Endothelial cell of umbilical vein (primary cell): ENCODE results near the gene TRAPPC4.

Source experiments
- GATA2 ChIP-seq: IDR thresholded peaks from 2 replicates; pipeline ENCODE4 v1.7.0; 2011; ENCODE audit warnings: low read depth, mild to moderate bottlenecking, moderate library complexity, mixed read lengths, low read length; ENCODE audit not compliant: insufficient read length, insufficient read depth
- POLR2A ChIP-seq: IDR thresholded peaks from 2 replicates; pipeline ENCODE4 v1.6.1; 2012; ENCODE audit warnings: low read depth, mild to moderate bottlenecking, control low read depth, low read length
- TF ChIP-seq, protein P1 (sequence below), 2 donors: IDR thresholded peaks; 1 replicate in 1 of 2; 2 replicates in 1 of 2; pipeline ENCODE4 v1.5.1; 2011; ENCODE audit warnings: low read length in 2 of 2, mild to moderate bottlenecking in 2 of 2, moderate library complexity in 2 of 2, control low read depth in 1 of 2, inconsistent platforms in 1 of 2, low read depth in 1 of 2; ENCODE audit not compliant: insufficient read depth in 1 of 2; ENCODE audit errors: extremely low read depth in 1 of 2

DNA sequence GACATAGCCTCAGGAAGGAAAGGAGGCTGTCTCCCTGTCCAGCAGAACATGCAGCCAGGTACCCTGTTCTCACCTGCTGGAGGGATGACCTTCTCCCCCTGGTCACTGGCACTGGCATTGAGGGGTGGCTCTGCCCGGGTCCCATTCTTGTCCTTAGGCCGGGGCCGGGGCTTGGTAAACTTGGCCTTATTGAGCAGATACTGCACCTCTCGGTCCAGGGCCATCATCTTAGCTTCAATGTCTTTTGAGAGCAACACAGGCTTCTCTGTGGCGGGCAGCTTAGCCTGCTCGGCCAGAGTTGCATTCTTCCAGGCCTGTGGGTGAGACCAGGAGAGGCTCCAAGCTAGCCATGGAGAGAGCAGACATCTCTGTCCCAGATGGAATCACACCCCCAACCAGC, 27.9 kb downstream of the TRAPPC4 start:
- TF ChIP-seq, protein P1, sequence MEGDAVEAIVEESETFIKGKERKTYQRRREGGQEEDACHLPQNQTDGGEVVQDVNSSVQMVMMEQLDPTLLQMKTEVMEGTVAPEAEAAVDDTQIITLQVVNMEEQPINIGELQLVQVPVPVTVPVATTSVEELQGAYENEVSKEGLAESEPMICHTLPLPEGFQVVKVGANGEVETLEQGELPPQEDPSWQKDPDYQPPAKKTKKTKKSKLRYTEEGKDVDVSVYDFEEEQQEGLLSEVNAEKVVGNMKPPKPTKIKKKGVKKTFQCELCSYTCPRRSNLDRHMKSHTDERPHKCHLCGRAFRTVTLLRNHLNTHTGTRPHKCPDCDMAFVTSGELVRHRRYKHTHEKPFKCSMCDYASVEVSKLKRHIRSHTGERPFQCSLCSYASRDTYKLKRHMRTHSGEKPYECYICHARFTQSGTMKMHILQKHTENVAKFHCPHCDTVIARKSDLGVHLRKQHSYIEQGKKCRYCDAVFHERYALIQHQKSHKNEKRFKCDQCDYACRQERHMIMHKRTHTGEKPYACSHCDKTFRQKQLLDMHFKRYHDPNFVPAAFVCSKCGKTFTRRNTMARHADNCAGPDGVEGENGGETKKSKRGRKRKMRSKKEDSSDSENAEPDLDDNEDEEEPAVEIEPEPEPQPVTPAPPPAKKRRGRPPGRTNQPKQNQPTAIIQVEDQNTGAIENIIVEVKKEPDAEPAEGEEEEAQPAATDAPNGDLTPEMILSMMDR (IDR thresholded peaks at IDR 0.05; ENCODE audit: extremely low read depth in 1 of 2, insufficient read depth in 1 of 2, low read depth in 1 of 2, low read length in 2 of 2), result no peak
- no peak for TF ChIP-seq POLR2A
- TF ChIP-seq GATA2, result no peak
